Measurements from ENCODE around the gene CCDC88A. TPM values are rescaled to one million over a fixed set of nuclear protein-coding genes. Genes with fewer than 3 reads are reported as not detected.
"Not testable (repeated sequence)": the region's sequence is repeated elsewhere in the genome, so short reads cannot be mapped to it uniquely, and the experiment has no call there.

CCDC88A gene
- total RNA-seq, 2 experiments from 2014 or later: 109 to 110 TPM

- H3K9me3 ChIP-seq (ENCODE audit: low read length); H3K4me2 ChIP-seq (ENCODE audit: low read length); H3K27ac ChIP-seq (ENCODE audit: low read depth, low read length, poor library complexity, severe bottlenecking); H3K4me3 ChIP-seq (ENCODE audit: low read depth, low read length, poor library complexity, severe bottlenecking); H2AFZ ChIP-seq (ENCODE audit: low read length); H4K20me1 ChIP-seq (ENCODE audit: insufficient read depth, low read length); H3K79me2 ChIP-seq (ENCODE audit: insufficient read depth, low read depth, low read length); H3K36me3 ChIP-seq (ENCODE audit: insufficient read depth, low read length); BruUV-seq (replicated peaks); intact Hi-C loops (cut with micrococcal nuclease; ENCODE audit: unreplicated experiment); CTCF ChIA-PET (ENCODE audit: unreplicated experiment); DNase-seq (ENCODE audit: low spot score); H3K9me2 ChIP-seq (ENCODE audit: insufficient read depth, low read length): not testable (repeated sequence)
- POLR2A ChIA-PET: interaction anchor here (1.0 to 1.4 kb wide), 2 partner anchors 12 to 31 kb away, joined by 3 to 5 read pairs; no protein-coding TSS in a partner anchor
- H3K4me1 ChIP-seq (ENCODE audit: insufficient read depth, low read length, poor library complexity, severe bottlenecking): peaks cover 12% of the 10 kb centered on the region
Measured at GRCh38 chr2:55279859-55280424, 139.7 kb downstream of the CCDC88A start.

GRCh38 chr2:55279214-55279835 lies 140.3 kb downstream of the CCDC88A start:
- BruUV-seq (replicated peaks); CTCF ChIA-PET (ENCODE audit: unreplicated experiment); H3K9me2 ChIP-seq (ENCODE audit: insufficient read depth, low read length); H2AFZ ChIP-seq (ENCODE audit: low read length); POLR2A ChIA-PET; H3K4me3 ChIP-seq (ENCODE audit: low read depth, low read length, poor library complexity, severe bottlenecking); H4K20me1 ChIP-seq (ENCODE audit: insufficient read depth, low read length); H3K4me2 ChIP-seq (ENCODE audit: low read length); DNase-seq (ENCODE audit: low spot score); H3K27ac ChIP-seq (ENCODE audit: low read depth, low read length, poor library complexity, severe bottlenecking); H3K36me3 ChIP-seq (ENCODE audit: insufficient read depth, low read length); H3K79me2 ChIP-seq (ENCODE audit: insufficient read depth, low read depth, low read length); H3K9me3 ChIP-seq (ENCODE audit: low read length); intact Hi-C loops (cut with micrococcal nuclease; ENCODE audit: unreplicated experiment): not testable (repeated sequence)
- H3K4me1 ChIP-seq (ENCODE audit: insufficient read depth, low read length, poor library complexity, severe bottlenecking): peaks cover 12% of the 10 kb centered on the region

- H3K9me2 ChIP-seq (ENCODE audit: insufficient read depth, low read length): no peaks in the 10 kb centered on the region
- no peak overlapping the region for H3K4me2 ChIP-seq (ENCODE audit: low read length)
- ChIA-PET POLR2A (interaction anchor here (0.6 kb wide), 2 partner anchors 60 to 1400 kb away, joined by 3 read pairs; no protein-coding TSS in a partner anchor), CTCF (ENCODE audit: unreplicated experiment) (no interaction called here)
- BruUV-seq (replicated peaks): no TSS peak
- H4K20me1 ChIP-seq (ENCODE audit: insufficient read depth, low read length): no peaks in the 10 kb centered on the region
- H3K27ac ChIP-seq (ENCODE audit: low read depth, low read length, poor library complexity, severe bottlenecking): no peak overlapping the region
- no peaks in the 10 kb centered on the region for H3K9me3 ChIP-seq (ENCODE audit: low read length)
- H3K36me3 ChIP-seq (ENCODE audit: insufficient read depth, low read length): no peaks in the 10 kb centered on the region
- TF ChIP-seq CTCF (conservative IDR thresholded peaks at IDR 0.05; ENCODE audit: low read length): no peak
- no peak for TF ChIP-seq EZH2phosphoT487 (IDR thresholded peaks at IDR 0.05; ENCODE audit: borderline replicate concordance, low read depth, low read length)
- no peak overlapping the region for H2AFZ ChIP-seq (ENCODE audit: low read length)
- peaks cover 7% of the 10 kb centered on the region for H3K4me1 ChIP-seq (ENCODE audit: insufficient read depth, low read length, poor library complexity, severe bottlenecking)
- intact Hi-C loops (cut with micrococcal nuclease; ENCODE audit: unreplicated experiment): no loop called here
- no peaks in the 10 kb centered on the region for H3K79me2 ChIP-seq (ENCODE audit: insufficient read depth, low read depth, low read length)
- DNase-seq (ENCODE audit: low spot score): no peak
- no peak overlapping the region for H3K4me3 ChIP-seq (ENCODE audit: low read depth, low read length, poor library complexity, severe bottlenecking)
Measured at GRCh38 chr2:55277310-55277709, 142.3 kb downstream of the CCDC88A start.

GRCh38 chr2:55274346-55274745 lies 145.3 kb downstream of the CCDC88A start:
- H2AFZ ChIP-seq (ENCODE audit: low read length); H3K4me2 ChIP-seq (ENCODE audit: low read length); H3K79me2 ChIP-seq (ENCODE audit: insufficient read depth, low read depth, low read length); DNase-seq (ENCODE audit: low spot score); POLR2A ChIA-PET; H3K9me2 ChIP-seq (ENCODE audit: insufficient read depth, low read length); H4K20me1 ChIP-seq (ENCODE audit: insufficient read depth, low read length); intact Hi-C loops (cut with micrococcal nuclease; ENCODE audit: unreplicated experiment); H3K4me3 ChIP-seq (ENCODE audit: low read depth, low read length, poor library complexity, severe bottlenecking); H3K9me3 ChIP-seq (ENCODE audit: low read length); BruUV-seq (replicated peaks); H3K4me1 ChIP-seq (ENCODE audit: insufficient read depth, low read length, poor library complexity, severe bottlenecking); H3K27ac ChIP-seq (ENCODE audit: low read depth, low read length, poor library complexity, severe bottlenecking); H3K36me3 ChIP-seq (ENCODE audit: insufficient read depth, low read length): not testable (repeated sequence)
- CTCF ChIA-PET (ENCODE audit: unreplicated experiment): interaction anchor here (0.7 kb wide), 1 partner anchor 59 kb away, joined by 12 read pairs; no protein-coding TSS in a partner anchor
